HUES64 (cell line): ENCODE data around the gene CDC42EP4.
"Not testable (repeated sequence)": the region's sequence is repeated elsewhere in the genome, so short reads cannot be mapped to it uniquely, and the experiment has no call there.

Experiments used
- H3K27ac ChIP-seq: 2 replicates; pipeline ENCODE4 v1.7.0; 2013; ENCODE audit warnings: low read depth, low read length, inconsistent platforms
- H3K27me3 ChIP-seq: 2 replicates; pipeline ENCODE4 v1.6.1; 2013; ENCODE audit warnings: mild to moderate bottlenecking, low read length; ENCODE audit not compliant: insufficient read depth
- H3K36me3 ChIP-seq: 2 replicates; pipeline ENCODE4 v1.6.1; 2013; ENCODE audit warnings: mild to moderate bottlenecking, low read length; ENCODE audit not compliant: insufficient read depth
- H3K4me1 ChIP-seq: 2 replicates; pipeline ENCODE4 v1.6.1; 2013; ENCODE audit warnings: mild to moderate bottlenecking, low read length, moderate library complexity; ENCODE audit not compliant: insufficient read depth
- H3K4me3 ChIP-seq: 2 replicates; pipeline ENCODE4 v1.5.1; 2013; ENCODE audit warnings: mild to moderate bottlenecking, low read length, moderate library complexity
- H3K9ac ChIP-seq: 2 replicates; pipeline ENCODE4 v1.6.1; 2013; ENCODE audit warnings: mild to moderate bottlenecking, low read depth, low read length
- H3K9me3 ChIP-seq: 2 replicates; pipeline ENCODE4 v1.6.1; 2013; ENCODE audit warnings: low read depth, low read length; ENCODE audit not compliant: insufficient read depth
- WGBS: fragments of 150-250, 120-280 bp; methylation state at CpG from one replicate; pipeline ENCODE4 v1.1.7; 2013; ENCODE audit warnings: missing lambda C conversion rate; 5-methylcytosine and 5-hydroxymethylcytosine counted together

CDC42EP4 gene

DNA sequence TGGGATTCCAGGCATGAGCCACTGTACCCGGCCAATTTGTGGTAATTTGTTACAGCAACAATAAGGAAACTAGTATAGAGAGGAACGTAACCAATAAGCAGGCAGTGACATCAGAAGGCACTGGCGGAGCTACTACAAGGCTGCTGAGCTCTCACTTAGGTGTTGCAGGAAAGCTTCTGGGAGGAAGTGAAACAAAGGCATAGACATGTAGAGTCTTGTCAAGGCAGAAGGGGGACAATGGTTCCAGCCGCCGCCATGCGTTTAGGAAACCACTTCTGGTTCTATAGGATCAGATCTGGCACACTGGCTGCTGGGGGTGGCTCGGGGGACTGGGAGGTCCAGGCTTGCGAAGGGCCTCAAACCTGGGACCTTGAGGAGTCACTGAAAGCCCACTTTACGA lies 40.7 kb downstream of the CDC42EP4 start:
- H3K36me3 ChIP-seq = no peaks in the 10 kb centered on the region
- no peaks in the 10 kb centered on the region for H3K4me1 ChIP-seq
- H3K27ac ChIP-seq = no peak overlapping the region
- H3K4me3 ChIP-seq = no peak overlapping the region
- 92% methylated on average over 9 of the region's 9 CpGs for WGBS
- 0 out of 2 replicates have a peak, but pooled peaks cover 5% of the 10 kb centered on the region for H3K9me3 ChIP-seq
- no peaks in the 10 kb centered on the region for H3K27me3 ChIP-seq
- H3K9ac ChIP-seq = no peak overlapping the region

DNA sequence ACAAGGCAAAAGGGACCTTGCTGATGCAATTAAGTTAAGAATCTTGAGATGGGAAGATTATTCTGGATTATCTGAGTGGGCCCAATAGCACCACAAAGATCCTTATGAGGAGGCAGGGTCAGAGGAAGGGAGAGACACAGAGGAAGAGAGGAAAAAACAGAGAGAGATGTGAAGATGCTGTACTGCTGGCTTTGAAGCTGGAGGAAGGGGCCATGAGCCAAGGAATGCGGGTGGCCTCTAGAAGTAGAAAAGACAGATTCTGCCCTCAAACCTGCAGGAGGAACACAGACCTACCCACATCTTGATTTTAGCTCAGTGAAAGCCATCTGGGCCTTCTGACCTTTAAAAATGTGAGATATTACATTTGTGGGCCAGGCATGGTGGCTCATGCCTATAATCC lies 42.0 kb downstream of the CDC42EP4 start:
- Histone ChIP-seq H3K27ac (no peak overlapping the region), H3K4me3 (no peak overlapping the region), H3K36me3 (no peaks in the 10 kb centered on the region), H3K9ac (no peak overlapping the region), H3K4me1 (no peaks in the 10 kb centered on the region), H3K27me3 (no peaks in the 10 kb centered on the region), H3K9me3 (0 out of 2 replicates have a peak, but pooled peaks cover 5% of the 10 kb centered on the region)
- WGBS = 88% methylated on average over 1 of the region's 1 CpG

DNA sequence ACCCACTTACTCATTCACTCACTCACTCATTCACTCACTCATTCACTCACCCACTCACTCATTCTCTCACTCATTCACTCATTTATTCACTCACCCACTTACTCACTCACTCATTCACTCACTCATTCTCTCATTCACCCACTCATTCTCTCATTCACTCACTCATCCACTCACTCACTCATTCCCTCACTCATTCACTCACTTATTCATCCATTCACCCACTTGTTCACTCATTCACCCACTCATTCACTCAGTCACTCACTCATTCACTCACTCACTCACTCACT lies 42.5 kb downstream of the CDC42EP4 start:
- Histone ChIP-seq H3K9me3 (0 out of 2 replicates have a peak, but pooled peaks cover 5% of the 10 kb centered on the region), H3K4me1 (no peaks in the 10 kb centered on the region), H3K27ac (no peak overlapping the region), H3K27me3 (no peaks in the 10 kb centered on the region), H3K36me3 (no peaks in the 10 kb centered on the region), H3K4me3 (no peak overlapping the region), H3K9ac (no peak overlapping the region)

GRCh38 chr17:73268582-73269328 lies 43.0 kb downstream of the CDC42EP4 start:
- 88% methylated on average over 9 of the region's 9 CpGs for WGBS
- Histone ChIP-seq H3K27me3 (no peaks in the 10 kb centered on the region), H3K4me3 (no peak overlapping the region), H3K27ac (no peak overlapping the region), H3K36me3 (no peaks in the 10 kb centered on the region), H3K4me1 (no peaks in the 10 kb centered on the region), H3K9me3 (0 out of 2 replicates have a peak, but pooled peaks cover 5% of the 10 kb centered on the region), H3K9ac (no peak overlapping the region)

DNA sequence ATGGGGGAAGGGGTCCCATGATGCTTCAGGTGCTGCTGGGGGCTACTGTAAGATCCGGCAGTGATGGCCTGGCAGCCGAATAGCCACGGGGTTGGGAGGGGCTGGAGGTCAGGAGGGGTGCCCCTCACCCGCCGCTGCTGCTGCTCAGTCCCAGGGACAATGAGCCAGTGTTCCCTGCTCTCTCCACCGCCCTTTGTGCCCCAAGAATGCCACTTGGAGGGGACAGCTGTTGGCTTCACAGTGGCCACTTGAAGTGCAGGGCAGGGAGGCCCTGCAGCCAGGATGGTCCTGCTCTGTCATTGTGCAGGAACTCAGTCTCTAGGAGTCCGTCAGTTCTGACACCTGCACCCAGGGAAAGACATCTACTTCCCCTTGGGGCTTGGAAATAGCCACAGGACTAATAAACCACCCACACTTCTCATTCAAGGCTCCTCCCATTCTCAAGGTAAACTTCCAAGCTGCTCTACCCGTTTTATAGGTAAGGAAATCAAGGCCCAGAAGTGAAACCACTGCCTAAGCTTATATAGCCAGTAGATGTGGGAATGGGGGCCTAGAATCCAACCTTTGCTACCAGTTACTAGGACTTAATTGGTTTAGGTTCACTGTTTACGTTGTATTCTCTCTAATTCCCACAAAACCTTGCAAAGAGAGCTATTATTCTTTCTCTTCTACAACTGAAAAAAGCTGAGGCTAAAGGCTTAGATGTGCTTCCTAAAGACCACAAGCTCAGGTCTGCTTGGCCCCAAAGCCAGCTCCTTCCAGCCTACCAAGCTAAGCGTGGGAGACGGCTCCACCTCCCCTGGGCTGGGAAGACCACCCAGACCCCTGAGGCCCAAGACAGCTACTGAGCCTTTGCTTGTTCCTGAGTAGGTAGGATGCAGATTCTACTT lies 43.9 kb downstream of the CDC42EP4 start:
- Histone ChIP-seq H3K36me3 (no peaks in the 10 kb centered on the region), H3K9ac (no peak overlapping the region), H3K9me3 (0 out of 2 replicates have a peak, but pooled peaks cover 5% of the 10 kb centered on the region), H3K4me3 (no peak overlapping the region), H3K4me1 (peaks cover 3% of the 10 kb centered on the region; the same call in 1 of the 2 replicates), H3K27me3 (no peaks in the 10 kb centered on the region), H3K27ac (no peak overlapping the region)
- WGBS = 78% methylated on average over 11 of the region's 11 CpGs

DNA sequence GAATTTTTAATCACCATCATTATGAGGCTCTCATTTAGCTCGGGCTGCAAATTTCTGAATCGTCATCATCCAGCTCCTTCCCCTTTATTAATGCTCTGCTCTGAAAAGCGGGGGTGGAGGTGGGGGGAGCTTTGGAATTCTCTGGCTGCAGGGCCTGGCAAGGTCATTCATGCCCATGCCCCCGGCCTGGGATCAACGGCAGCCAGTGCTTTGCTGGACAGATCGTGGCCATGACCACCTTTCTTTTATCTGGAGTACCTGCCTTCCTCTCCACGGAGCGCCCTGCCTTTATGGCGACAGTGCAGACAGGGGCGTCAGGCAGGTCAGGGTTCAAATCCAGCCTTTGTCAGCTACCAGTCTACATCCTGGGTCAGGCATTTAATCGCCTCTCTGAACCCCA lies 45.0 kb downstream of the CDC42EP4 start:
- no peaks in the 10 kb centered on the region for H3K27me3 ChIP-seq
- 0 out of 2 replicates have a peak, but pooled peaks cover 5% of the 10 kb centered on the region for H3K9me3 ChIP-seq
- no peaks in the 10 kb centered on the region for H3K36me3 ChIP-seq
- 93% methylated on average over 11 of the region's 11 CpGs for WGBS
- H3K4me3 ChIP-seq = no peak overlapping the region
- no peak overlapping the region for H3K27ac ChIP-seq
- peaks cover 14% of the 10 kb centered on the region for H3K4me1 ChIP-seq
- no peak overlapping the region for H3K9ac ChIP-seq

DNA sequence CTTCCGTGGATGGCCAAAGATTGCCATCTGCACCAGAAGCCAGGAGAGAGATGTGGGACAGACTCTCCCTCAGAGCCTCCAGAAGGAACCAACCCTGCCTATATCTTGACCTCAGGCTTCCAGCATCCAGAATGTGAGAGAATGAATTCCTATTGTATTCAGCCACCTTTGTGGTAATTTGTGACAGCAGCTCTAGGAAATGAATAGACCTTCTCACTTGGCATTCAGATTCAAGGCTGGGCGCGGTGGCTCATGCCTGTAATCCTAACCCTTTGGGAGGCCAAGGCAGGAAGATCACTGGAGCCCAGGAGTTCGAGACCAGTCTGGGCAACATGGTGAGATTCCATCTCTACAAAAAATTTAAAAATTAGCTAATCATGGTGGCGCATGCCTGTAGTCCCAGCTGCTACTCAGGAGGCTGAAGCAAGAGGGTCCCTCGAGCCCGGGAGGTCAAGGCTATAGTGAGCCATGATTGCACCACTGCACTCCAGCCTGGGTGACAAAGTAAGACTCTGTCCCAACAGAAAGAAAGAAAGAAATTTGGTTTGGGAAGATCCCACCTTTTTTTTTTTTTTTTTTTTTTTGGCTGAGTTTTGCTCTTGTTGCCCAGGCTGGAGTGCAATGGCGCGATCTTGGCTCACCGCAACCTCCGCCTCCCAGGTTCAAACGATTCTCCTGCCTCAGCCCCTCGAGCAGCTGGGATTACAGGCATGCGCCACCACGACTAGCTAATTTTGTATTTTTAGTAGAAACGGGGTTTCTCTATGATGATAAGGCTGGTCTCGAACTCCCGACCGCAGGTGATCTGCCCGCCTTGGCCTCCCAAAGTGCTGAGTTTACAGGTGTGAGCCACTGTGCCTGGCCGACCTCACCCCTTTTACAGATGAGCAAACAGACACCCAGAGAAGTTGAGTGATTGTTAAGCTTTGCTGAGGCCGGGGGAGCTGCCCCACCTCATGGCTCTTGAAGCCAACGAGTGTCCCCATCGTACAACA lies 45.9 kb downstream of the CDC42EP4 start:
- H3K9me3 ChIP-seq = 0 out of 2 replicates have a peak, but pooled peaks cover 5% of the 10 kb centered on the region
- H3K4me3 ChIP-seq = no peak overlapping the region
- no peak overlapping the region for H3K27ac ChIP-seq
- 94% methylated on average over 24 of the region's 24 CpGs for WGBS
- H3K36me3 ChIP-seq = no peaks in the 10 kb centered on the region
- peaks cover 17% of the 10 kb centered on the region for H3K4me1 ChIP-seq
- H3K9ac ChIP-seq = no peak overlapping the region
- H3K27me3 ChIP-seq = no peaks in the 10 kb centered on the region

- H3K36me3 ChIP-seq, H3K9ac ChIP-seq, H3K27me3 ChIP-seq, H3K9me3 ChIP-seq, H3K27ac ChIP-seq, H3K4me3 ChIP-seq: not testable (repeated sequence)
- WGBS = 87% methylated on average over 2 of the region's 2 CpGs
- H3K4me1 ChIP-seq = peaks cover 17% of the 10 kb centered on the region
Observed at GRCh38 chr17:73264448-73264847, 47.4 kb downstream of the CDC42EP4 start.

DNA sequence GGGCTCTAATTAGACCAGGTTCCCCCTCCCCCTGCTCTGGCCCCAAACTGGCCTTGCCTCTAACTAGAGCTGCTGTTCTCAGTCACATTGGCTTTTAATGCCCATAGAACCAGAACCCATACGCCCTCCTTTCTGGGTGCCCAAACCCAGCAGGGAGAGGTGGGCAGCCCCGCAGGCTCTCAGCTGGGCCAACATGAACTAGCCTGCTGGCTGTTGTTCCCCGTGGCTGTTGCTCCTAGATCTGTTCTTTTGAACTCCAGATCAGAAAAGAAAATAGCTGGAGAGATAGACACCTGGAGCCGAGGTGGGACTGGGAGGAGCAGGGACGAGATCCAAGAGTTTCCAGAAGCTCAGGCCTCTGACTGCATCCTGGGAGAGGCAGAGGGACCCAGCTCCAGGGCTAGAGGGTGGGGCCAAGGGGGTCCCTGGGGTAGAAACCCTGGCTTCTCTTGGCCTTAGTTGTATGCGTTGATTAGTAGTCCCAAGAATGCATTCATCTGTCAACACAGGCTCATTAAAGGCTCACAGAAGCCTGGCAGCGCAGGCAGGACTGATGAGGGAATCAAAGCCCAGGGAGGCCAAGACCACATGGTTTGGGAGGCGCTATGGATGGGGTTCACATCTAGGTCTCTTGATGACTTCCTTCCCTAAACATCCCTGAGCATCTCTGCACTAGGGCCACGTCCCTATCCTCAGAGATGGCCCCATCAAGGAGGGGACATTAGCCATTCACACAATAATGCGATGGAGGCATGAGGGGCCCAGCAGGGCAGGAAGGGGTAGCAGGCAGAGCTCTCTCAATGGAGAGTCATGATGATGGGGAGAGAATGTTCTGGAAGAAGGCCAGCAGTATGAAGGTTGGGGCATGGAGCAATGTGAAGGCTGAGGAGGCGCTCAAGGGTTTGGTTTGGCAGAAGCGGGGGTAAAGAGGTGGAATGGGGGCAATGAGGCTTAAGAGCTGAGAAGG lies 48.8 kb downstream of the CDC42EP4 start:
- Histone ChIP-seq H3K27me3 (no peaks in the 10 kb centered on the region), H3K4me1 (peaks cover 17% of the 10 kb centered on the region), H3K27ac (peak overlapping the region; percentile 52; the same call in 1 of the 2 replicates), H3K9ac (no peak overlapping the region), H3K36me3 (no peaks in the 10 kb centered on the region), H3K9me3 (no peaks in the 10 kb centered on the region), H3K4me3 (no peak overlapping the region)
- WGBS = 61% methylated on average over 12 of the region's 12 CpGs
